ENCODE data around the gene CA7.
"Not testable (repeated sequence)": the region's sequence is repeated elsewhere in the genome, so short reads cannot be mapped to it uniquely, and the experiment has no call there.

CA7 gene

GRCh38 chr16:66863707-66864106 lies 19.5 kb downstream of the CA7 start:
- DNase-seq = no peak
- in situ Hi-C loops (cut with HindIII; ENCODE audit: low pct_ligation_motif_present, low pct_unique_long_range_greater_than_20kb, low sequenced_read_pairs) = no loop called here

GRCh38 chr16:66869424-66869823 lies 25.2 kb downstream of the CA7 start:
- no peak for DNase-seq
- in situ Hi-C loops (cut with HindIII; ENCODE audit: low pct_ligation_motif_present, low pct_unique_long_range_greater_than_20kb, low sequenced_read_pairs) = no loop called here

- DNase-seq; in situ Hi-C loops (cut with HindIII; ENCODE audit: low pct_ligation_motif_present, low pct_unique_long_range_greater_than_20kb, low sequenced_read_pairs): not testable (repeated sequence)
Observed at GRCh38 chr16:66871363-66871762, 27.1 kb downstream of the CA7 start.

- in situ Hi-C loops (cut with HindIII; ENCODE audit: low pct_ligation_motif_present, low pct_unique_long_range_greater_than_20kb, low sequenced_read_pairs) = no loop called here
- DNase-seq = no peak
Observed at GRCh38 chr16:66871840-66872239, 27.6 kb downstream of the CA7 start.

GRCh38 chr16:66872559-66872942 lies 28.3 kb downstream of the CA7 start:
- no peak for DNase-seq
- in situ Hi-C loops (cut with HindIII; ENCODE audit: low pct_ligation_motif_present, low pct_unique_long_range_greater_than_20kb, low sequenced_read_pairs) = no loop called here

GRCh38 chr16:66872943-66873684 lies 28.9 kb downstream of the CA7 start:
- in situ Hi-C loops (cut with HindIII; ENCODE audit: low pct_ligation_motif_present, low pct_unique_long_range_greater_than_20kb, low sequenced_read_pairs) = no loop called here
- peak; percentile 100 for DNase-seq

GRCh38 chr16:66873685-66874055 lies 29.5 kb downstream of the CA7 start:
- in situ Hi-C loops (cut with HindIII; ENCODE audit: low pct_ligation_motif_present, low pct_unique_long_range_greater_than_20kb, low sequenced_read_pairs) = no loop called here
- DNase-seq = no peak

GRCh38 chr16:66874079-66874775 lies 30.0 kb downstream of the CA7 start:
- in situ Hi-C loops (cut with HindIII; ENCODE audit: low pct_ligation_motif_present, low pct_unique_long_range_greater_than_20kb, low sequenced_read_pairs) = no loop called here
- DNase-seq = peak; percentile 81

GRCh38 chr16:66878067-66878466 lies 33.9 kb downstream of the CA7 start:
- in situ Hi-C loops (cut with HindIII; ENCODE audit: low pct_ligation_motif_present, low pct_unique_long_range_greater_than_20kb, low sequenced_read_pairs) = no loop called here
- no peak for DNase-seq

- in situ Hi-C loops (cut with HindIII; ENCODE audit: low pct_ligation_motif_present, low pct_unique_long_range_greater_than_20kb, low sequenced_read_pairs) = no loop called here
- DNase-seq = peak; percentile 98
Observed at GRCh38 chr16:66880288-66881013, 36.2 kb downstream of the CA7 start, which contains the start of gene PDP2. PDP2 (plus strand) TSS chr16:66880515; CDS start chr16:66884285, 3,770 bp downstream.

- in situ Hi-C loops (cut with HindIII; ENCODE audit: low pct_ligation_motif_present, low pct_unique_long_range_greater_than_20kb, low sequenced_read_pairs) = no loop called here
- DNase-seq = peak; percentile 38
Observed at GRCh38 chr16:66881014-66881417, 36.8 kb downstream of the CA7 start.

GRCh38 chr16:66881560-66881959 lies 37.3 kb downstream of the CA7 start:
- in situ Hi-C loops (cut with HindIII; ENCODE audit: low pct_ligation_motif_present, low pct_unique_long_range_greater_than_20kb, low sequenced_read_pairs) = no loop called here
- DNase-seq = no peak

- no peak for DNase-seq
- in situ Hi-C loops (cut with HindIII; ENCODE audit: low pct_ligation_motif_present, low pct_unique_long_range_greater_than_20kb, low sequenced_read_pairs) = no loop called here
Observed at GRCh38 chr16:66881964-66882508, 37.8 kb downstream of the CA7 start.

GRCh38 chr16:66882702-66883101 lies 38.5 kb downstream of the CA7 start:
- no peak for DNase-seq
- in situ Hi-C loops (cut with HindIII; ENCODE audit: low pct_ligation_motif_present, low pct_unique_long_range_greater_than_20kb, low sequenced_read_pairs) = no loop called here

- no peak for DNase-seq
- in situ Hi-C loops (cut with HindIII; ENCODE audit: low pct_ligation_motif_present, low pct_unique_long_range_greater_than_20kb, low sequenced_read_pairs) = no loop called here
Observed at GRCh38 chr16:66885491-66885890, 41.3 kb downstream of the CA7 start.

GRCh38 chr16:66886321-66886720 lies 42.1 kb downstream of the CA7 start:
- in situ Hi-C loops (cut with HindIII; ENCODE audit: low pct_ligation_motif_present, low pct_unique_long_range_greater_than_20kb, low sequenced_read_pairs) = no loop called here
- DNase-seq = no peak

GRCh38 chr16:66886914-66887313 lies 42.7 kb downstream of the CA7 start:
- in situ Hi-C loops (cut with HindIII; ENCODE audit: low pct_ligation_motif_present, low pct_unique_long_range_greater_than_20kb, low sequenced_read_pairs) = no loop called here
- no peak for DNase-seq

GRCh38 chr16:66888647-66889615 lies 44.7 kb downstream of the CA7 start:
- in situ Hi-C loops (cut with HindIII; ENCODE audit: low pct_ligation_motif_present, low pct_unique_long_range_greater_than_20kb, low sequenced_read_pairs) = no loop called here
- DNase-seq = no peak

Data from ACHN (cell line).